Mesothelial cell of epicardium (in vitro differentiated cells): Measurements from ENCODE around the gene IGSF3. TPM values are rescaled to one million over a fixed set of nuclear protein-coding genes. Genes with fewer than 3 reads are reported as not detected.

Source experiments
- DNase-seq, 2 experiments: peaks; one replicate each; pipeline ENCODE4 v3.0.0; 2021; ENCODE audit warnings: low spot score in 2 of 2; ENCODE audit not compliant: unreplicated experiment in 2 of 2
- H3K27ac Mint-ChIP-seq: 2 replicates; pipeline ENCODE4 v1.8.0; 2021; ENCODE audit warnings: mixed read lengths
- H3K27me3 Mint-ChIP-seq: 2 replicates; pipeline ENCODE4 v1.8.0; 2021; ENCODE audit warnings: low read depth, mixed read lengths
- H3K36me3 Mint-ChIP-seq: 2 replicates; pipeline ENCODE4 v1.8.0; 2021; ENCODE audit warnings: mixed read lengths
- H3K4me1 Mint-ChIP-seq: 2 replicates; pipeline ENCODE4 v1.8.0; 2021; ENCODE audit warnings: mixed read lengths
- H3K4me3 Mint-ChIP-seq: 2 replicates; pipeline ENCODE4 v1.8.0; 2021; ENCODE audit warnings: mild to moderate bottlenecking, moderate library complexity, mixed read lengths
- H3K9me3 Mint-ChIP-seq: 2 replicates; pipeline ENCODE4 v1.8.0; 2021; ENCODE audit warnings: mixed read lengths
- total RNA-seq: library from RNA; stranded (reverse); gene quantifications from 3 replicates; pipeline ENCODE4 v1.2.1, GENCODE V29; 2021
- TF ChIP-seq, protein P1 (sequence below): fragments of 200-600 bp; sonication (generic); IDR thresholded peaks from one replicate; pipeline ENCODE4 v1.5.0; 2021; ENCODE audit warnings: antibody characterized with exemption; ENCODE audit not compliant: unreplicated experiment

The IGSF3 gene
- total RNA-seq, 1 donor from 2014 or later, result 59.2 TPM

DNA sequence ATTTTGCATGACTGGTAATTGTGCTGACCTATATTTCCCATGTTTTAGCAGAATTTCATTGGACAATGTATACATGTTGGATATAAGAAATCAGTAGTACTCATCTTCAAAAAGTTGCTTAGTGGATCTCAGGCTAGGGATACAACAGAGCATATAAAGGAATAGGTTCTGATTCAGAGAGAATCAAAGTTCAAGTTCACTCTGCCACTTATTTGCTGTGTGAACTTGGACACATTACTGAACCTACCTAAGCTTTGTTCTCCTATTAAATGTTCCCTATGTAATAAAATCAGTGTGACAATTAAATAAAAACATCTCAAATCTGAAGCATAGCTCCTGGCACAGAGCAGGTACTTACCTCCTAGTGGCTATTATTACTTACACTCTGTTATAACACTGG lies 106.0 kb downstream of the IGSF3 start:
- TF ChIP-seq, protein P1, sequence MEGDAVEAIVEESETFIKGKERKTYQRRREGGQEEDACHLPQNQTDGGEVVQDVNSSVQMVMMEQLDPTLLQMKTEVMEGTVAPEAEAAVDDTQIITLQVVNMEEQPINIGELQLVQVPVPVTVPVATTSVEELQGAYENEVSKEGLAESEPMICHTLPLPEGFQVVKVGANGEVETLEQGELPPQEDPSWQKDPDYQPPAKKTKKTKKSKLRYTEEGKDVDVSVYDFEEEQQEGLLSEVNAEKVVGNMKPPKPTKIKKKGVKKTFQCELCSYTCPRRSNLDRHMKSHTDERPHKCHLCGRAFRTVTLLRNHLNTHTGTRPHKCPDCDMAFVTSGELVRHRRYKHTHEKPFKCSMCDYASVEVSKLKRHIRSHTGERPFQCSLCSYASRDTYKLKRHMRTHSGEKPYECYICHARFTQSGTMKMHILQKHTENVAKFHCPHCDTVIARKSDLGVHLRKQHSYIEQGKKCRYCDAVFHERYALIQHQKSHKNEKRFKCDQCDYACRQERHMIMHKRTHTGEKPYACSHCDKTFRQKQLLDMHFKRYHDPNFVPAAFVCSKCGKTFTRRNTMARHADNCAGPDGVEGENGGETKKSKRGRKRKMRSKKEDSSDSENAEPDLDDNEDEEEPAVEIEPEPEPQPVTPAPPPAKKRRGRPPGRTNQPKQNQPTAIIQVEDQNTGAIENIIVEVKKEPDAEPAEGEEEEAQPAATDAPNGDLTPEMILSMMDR, result no peak
- H3K4me3 Mint-ChIP-seq, result no peak overlapping the region
- no peaks in the 10 kb centered on the region for H3K27me3 Mint-ChIP-seq
- H3K36me3 Mint-ChIP-seq, result peaks cover 16% of the 10 kb centered on the region
- H3K9me3 Mint-ChIP-seq, result peaks cover 16% of the 10 kb centered on the region
- H3K27ac Mint-ChIP-seq, result no peak overlapping the region
- DNase-seq, result no peak
- H3K4me1 Mint-ChIP-seq, result no peaks in the 10 kb centered on the region

DNA sequence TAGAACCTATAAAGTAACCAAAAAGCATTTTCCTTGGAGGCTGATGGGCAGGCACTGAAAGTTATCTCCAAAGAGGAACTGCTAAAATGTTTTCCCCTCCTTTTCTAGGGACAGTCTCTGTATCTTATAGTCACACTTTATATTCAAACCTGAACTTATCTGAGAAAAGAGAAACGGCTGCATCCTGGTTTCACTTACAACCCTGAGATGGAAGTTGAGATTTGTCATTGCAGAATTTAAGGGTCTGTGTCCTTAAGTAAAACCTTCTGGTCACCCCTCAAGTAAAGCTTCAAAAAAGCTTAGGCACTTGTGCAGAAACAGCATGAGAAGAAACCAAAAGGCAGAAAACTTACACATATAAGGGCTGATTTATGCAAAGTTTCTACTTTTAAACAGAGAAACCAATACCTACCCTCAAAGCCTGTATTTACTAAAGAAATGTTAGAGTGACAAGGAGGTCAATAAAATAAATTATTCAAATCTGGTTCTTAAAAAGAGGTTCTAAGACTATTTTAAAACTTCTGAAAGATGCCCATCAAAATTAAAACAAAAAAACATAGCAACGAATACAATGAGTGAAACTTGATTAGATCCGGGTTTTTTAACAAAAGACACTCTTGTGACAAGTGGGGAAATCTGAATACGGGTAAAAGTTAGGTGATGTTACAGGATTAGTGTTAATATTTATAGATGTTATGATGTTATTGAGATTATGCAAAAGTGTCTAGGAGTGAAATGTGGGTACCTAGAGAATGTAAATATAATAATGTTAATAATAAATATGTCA lies 106.6 kb downstream of the IGSF3 start:
- Mint-ChIP-seq H3K27ac (no peak overlapping the region), H3K4me3 (no peak overlapping the region), H3K4me1 (no peaks in the 10 kb centered on the region), H3K36me3 (peaks cover 16% of the 10 kb centered on the region), H3K9me3 (peaks cover 16% of the 10 kb centered on the region), H3K27me3 (no peaks in the 10 kb centered on the region)
- TF ChIP-seq, protein P1, result no peak
- DNase-seq, result no peak

DNA sequence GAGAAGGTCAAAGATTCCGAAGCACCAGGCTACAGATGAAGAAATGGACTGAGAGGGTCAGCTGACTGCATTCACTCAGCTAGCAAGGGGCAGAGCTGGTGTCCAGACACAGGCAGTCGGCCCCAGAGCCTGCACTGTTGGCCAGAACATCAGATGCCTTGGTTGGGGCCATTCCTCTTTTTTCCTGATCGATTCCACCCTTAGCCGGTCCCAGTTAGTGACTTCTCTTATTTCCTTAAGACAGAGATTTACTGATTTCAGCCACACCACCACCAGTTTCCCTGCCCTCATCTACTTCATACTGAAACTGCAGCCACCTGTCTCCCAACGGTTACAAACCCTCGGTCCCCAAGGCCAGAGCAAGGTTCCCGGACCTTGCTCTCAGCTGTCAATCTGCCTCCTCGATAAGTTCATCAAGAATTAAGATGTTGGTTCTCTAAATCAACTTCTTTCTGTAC lies 108.2 kb downstream of the IGSF3 start:
- peaks cover 12% of the 10 kb centered on the region for H3K36me3 Mint-ChIP-seq
- DNase-seq, result no peak
- no peaks in the 10 kb centered on the region for H3K27me3 Mint-ChIP-seq
- no peak overlapping the region for H3K4me3 Mint-ChIP-seq
- peaks cover 1% of the 10 kb centered on the region for H3K4me1 Mint-ChIP-seq
- TF ChIP-seq, protein P1, result no peak
- no peak overlapping the region for H3K27ac Mint-ChIP-seq
- H3K9me3 Mint-ChIP-seq, result peaks cover 15% of the 10 kb centered on the region

DNA sequence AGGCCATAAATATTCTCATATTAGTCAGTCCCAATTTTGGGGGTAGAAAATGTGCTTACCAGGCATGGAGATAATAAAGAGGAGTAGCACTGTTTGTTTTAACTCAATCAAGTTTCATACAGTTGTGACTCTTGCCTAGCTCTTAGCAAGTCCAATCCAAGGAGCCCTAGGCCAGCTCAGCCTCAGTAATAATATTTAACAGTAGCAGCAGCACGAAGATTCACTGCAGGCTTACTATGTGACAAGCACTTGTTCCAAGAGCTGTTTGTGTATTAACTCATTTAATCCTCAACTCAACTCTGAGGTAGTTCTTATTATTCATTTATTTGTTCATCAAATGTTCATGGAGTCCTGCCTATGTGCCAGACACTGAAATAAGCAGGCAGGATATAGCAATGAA lies 109.0 kb downstream of the IGSF3 start:
- Mint-ChIP-seq H3K27me3 (no peaks in the 10 kb centered on the region), H3K9me3 (peaks cover 9% of the 10 kb centered on the region), H3K4me3 (no peak overlapping the region), H3K27ac (no peak overlapping the region), H3K4me1 (peaks cover 1% of the 10 kb centered on the region), H3K36me3 (peaks cover 8% of the 10 kb centered on the region)
- DNase-seq, result no peak
- TF ChIP-seq, protein P1, result no peak

DNA sequence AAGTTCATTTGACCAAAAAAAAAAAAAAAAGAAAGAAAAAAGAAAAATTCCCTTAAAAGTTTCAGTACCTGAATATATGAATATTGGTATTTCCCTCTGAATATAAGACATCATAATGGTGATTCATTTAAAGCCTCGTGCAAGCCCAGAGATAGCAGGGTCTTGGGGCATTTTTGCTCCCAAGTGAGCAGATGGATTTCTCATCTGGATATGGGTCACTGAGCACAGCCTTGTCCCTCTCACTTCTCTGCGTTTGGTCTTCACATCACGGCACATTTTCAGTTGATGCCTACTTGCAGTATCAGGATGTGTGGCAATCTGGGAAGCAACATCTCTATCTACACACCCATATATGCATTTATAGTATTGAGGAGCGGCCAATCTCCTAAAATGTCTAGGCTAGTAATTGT lies 109.4 kb downstream of the IGSF3 start:
- DNase-seq, result no peak
- Mint-ChIP-seq H3K4me3 (no peak overlapping the region), H3K27me3 (no peaks in the 10 kb centered on the region), H3K9me3 (peaks cover 8% of the 10 kb centered on the region), H3K4me1 (peaks cover 1% of the 10 kb centered on the region), H3K27ac (no peak overlapping the region), H3K36me3 (peaks cover 8% of the 10 kb centered on the region)
- TF ChIP-seq, protein P1, result no peak
